ENCODE data around the gene OSBPL1A. TPM values are rescaled to one million over a fixed set of nuclear protein-coding genes. Genes with fewer than 3 reads are reported as not detected.

The OSBPL1A gene
- total and polyA plus RNA-seq, 2 experiments from 2014 or later: 24.6 to 31.3 TPM

DNA sequence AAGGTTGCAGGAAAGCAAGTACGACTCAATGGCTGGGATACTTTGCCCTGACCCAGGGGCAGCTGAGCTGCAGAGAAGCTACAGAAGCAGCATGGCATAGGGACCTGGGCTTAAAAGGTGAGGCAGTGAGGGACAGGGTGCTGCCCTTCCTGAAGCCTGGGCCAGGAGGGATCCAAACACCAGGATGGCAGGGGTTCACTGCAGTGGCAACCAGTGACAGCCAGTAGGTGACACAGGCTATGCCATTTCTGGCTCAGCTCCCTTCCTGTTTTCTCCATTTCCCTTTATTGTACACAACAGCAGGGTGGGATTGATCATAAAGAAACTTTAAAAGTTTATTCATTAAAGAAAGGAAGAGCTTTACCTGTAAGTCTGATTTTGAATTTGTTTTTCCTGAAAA lies 209.9 kb downstream of the OSBPL1A start:
- DNase-seq (ENCODE audit: low spot score): no peak
- WGBS (ENCODE audit: low lambda C conversion rate, missing lambda C conversion rate): 92% methylated on average over 1 of the region's 1 CpG
- TF ChIP-seq, protein P1, sequence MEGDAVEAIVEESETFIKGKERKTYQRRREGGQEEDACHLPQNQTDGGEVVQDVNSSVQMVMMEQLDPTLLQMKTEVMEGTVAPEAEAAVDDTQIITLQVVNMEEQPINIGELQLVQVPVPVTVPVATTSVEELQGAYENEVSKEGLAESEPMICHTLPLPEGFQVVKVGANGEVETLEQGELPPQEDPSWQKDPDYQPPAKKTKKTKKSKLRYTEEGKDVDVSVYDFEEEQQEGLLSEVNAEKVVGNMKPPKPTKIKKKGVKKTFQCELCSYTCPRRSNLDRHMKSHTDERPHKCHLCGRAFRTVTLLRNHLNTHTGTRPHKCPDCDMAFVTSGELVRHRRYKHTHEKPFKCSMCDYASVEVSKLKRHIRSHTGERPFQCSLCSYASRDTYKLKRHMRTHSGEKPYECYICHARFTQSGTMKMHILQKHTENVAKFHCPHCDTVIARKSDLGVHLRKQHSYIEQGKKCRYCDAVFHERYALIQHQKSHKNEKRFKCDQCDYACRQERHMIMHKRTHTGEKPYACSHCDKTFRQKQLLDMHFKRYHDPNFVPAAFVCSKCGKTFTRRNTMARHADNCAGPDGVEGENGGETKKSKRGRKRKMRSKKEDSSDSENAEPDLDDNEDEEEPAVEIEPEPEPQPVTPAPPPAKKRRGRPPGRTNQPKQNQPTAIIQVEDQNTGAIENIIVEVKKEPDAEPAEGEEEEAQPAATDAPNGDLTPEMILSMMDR (IDR thresholded peaks at IDR 0.05; ENCODE audit: poor library complexity): no peak
- TF ChIP-seq EZH2 (IDR thresholded peaks at IDR 0.05; ENCODE audit: borderline replicate concordance) (no peak), EZH2phosphoT487 (IDR thresholded peaks at IDR 0.05; ENCODE audit: low read depth, severe bottlenecking, unreplicated experiment) (no peak)

DNA sequence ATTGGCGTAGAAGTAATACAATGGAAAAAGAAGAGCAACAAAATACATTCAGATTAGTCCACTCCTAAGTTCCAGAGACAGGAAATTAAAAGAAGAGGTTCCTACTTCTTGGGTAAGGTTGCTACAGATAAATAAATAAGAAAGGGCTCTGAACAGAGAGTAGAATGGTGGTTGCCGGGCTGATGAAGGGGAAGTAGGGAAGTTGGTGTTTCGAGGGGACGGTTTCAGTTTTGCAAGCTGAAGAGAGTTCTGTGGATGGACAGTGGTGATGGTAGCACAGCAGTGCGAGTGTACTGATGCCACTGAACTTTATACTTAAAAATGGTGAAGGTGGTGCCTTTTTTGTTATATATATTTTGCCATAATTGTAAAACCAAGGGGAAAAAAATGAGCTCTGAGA lies 210.6 kb downstream of the OSBPL1A start:
- 95% methylated on average over 5 of the region's 5 CpGs for WGBS (ENCODE audit: low lambda C conversion rate, missing lambda C conversion rate)
- no peaks in the 10 kb centered on the region for H3K27me3 ChIP-seq
- no peaks in the 10 kb centered on the region for H4K20me1 ChIP-seq (ENCODE audit: insufficient read depth, poor library complexity, severe bottlenecking)
- no peaks in the 10 kb centered on the region for H3K79me2 ChIP-seq
- no peaks in the 10 kb centered on the region for H3K36me3 ChIP-seq (replicated peaks; ENCODE audit: insufficient read depth, low read depth)
- H3K9me3 ChIP-seq (ENCODE audit: low read depth): no peaks in the 10 kb centered on the region
- no peaks in the 10 kb centered on the region for H3K4me1 ChIP-seq (ENCODE audit: insufficient read depth)
- no peak overlapping the region for H3K4me2 ChIP-seq
- TF ChIP-seq EZH2phosphoT487 (IDR thresholded peaks at IDR 0.05; ENCODE audit: low read depth, severe bottlenecking, unreplicated experiment) (no peak), EZH2 (IDR thresholded peaks at IDR 0.05; ENCODE audit: borderline replicate concordance) (no peak)
- TF ChIP-seq, protein P1 (IDR thresholded peaks at IDR 0.05; ENCODE audit: poor library complexity): no peak
- no peaks in the 10 kb centered on the region for H3K9me2 ChIP-seq (replicated peaks; ENCODE audit: insufficient read depth)
- no peak overlapping the region for H3K27ac ChIP-seq
- no peak for DNase-seq (ENCODE audit: low spot score)
- no peak overlapping the region for H3K4me3 ChIP-seq
- H2AFZ ChIP-seq: no peak overlapping the region

More for the DNA sequence above, 209.9 kb downstream of the OSBPL1A start:
- Histone ChIP-seq H2AFZ (no peak overlapping the region), H3K36me3 (replicated peaks; ENCODE audit: insufficient read depth, low read depth) (no peaks in the 10 kb centered on the region), H3K4me1 (ENCODE audit: insufficient read depth) (no peaks in the 10 kb centered on the region), H3K4me3 (no peak overlapping the region), H3K4me2 (no peak overlapping the region), H4K20me1 (ENCODE audit: insufficient read depth, poor library complexity, severe bottlenecking) (no peaks in the 10 kb centered on the region), H3K79me2 (no peaks in the 10 kb centered on the region), H3K9me2 (replicated peaks; ENCODE audit: insufficient read depth) (no peaks in the 10 kb centered on the region), H3K9me3 (ENCODE audit: low read depth) (no peaks in the 10 kb centered on the region), H3K27ac (no peak overlapping the region), H3K27me3 (no peaks in the 10 kb centered on the region)

DNA sequence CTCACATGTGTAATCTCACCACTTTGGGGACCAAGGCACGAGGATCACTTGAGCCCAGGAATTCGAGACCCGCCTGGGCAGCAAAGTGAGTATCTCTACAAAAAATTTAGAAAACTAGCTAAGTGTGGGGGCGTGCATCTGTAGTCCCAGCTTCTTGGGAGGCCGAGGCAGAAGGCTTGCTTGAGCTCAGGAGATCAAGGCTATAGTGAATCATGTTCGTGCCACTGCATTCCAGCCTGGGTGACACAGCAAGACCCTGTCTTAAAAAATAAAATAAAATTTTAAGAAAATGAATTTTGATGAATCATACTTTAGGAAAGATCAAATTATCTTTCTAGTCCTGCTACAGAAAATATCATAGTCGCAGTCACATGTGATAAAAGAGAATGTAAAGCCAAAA lies 211.8 kb downstream of the OSBPL1A start:
- no peak for DNase-seq (ENCODE audit: low spot score)
- Histone ChIP-seq H3K79me2 (no peaks in the 10 kb centered on the region), H3K27ac (no peak overlapping the region), H3K36me3 (replicated peaks; ENCODE audit: insufficient read depth, low read depth) (no peaks in the 10 kb centered on the region), H3K4me3 (no peak overlapping the region), H2AFZ (no peak overlapping the region), H3K4me2 (no peak overlapping the region), H3K9me2 (replicated peaks; ENCODE audit: insufficient read depth) (no peaks in the 10 kb centered on the region), H3K4me1 (ENCODE audit: insufficient read depth) (no peaks in the 10 kb centered on the region), H4K20me1 (ENCODE audit: insufficient read depth, poor library complexity, severe bottlenecking) (no peaks in the 10 kb centered on the region), H3K27me3 (no peaks in the 10 kb centered on the region), H3K9me3 (ENCODE audit: low read depth) (no peaks in the 10 kb centered on the region)
- TF ChIP-seq, protein P1 (IDR thresholded peaks at IDR 0.05; ENCODE audit: poor library complexity): no peak
- TF ChIP-seq EZH2 (IDR thresholded peaks at IDR 0.05; ENCODE audit: borderline replicate concordance) (no peak), EZH2phosphoT487 (IDR thresholded peaks at IDR 0.05; ENCODE audit: low read depth, severe bottlenecking, unreplicated experiment) (no peak)
- WGBS (ENCODE audit: low lambda C conversion rate, missing lambda C conversion rate): 95% methylated on average over 7 of the region's 7 CpGs

DNA sequence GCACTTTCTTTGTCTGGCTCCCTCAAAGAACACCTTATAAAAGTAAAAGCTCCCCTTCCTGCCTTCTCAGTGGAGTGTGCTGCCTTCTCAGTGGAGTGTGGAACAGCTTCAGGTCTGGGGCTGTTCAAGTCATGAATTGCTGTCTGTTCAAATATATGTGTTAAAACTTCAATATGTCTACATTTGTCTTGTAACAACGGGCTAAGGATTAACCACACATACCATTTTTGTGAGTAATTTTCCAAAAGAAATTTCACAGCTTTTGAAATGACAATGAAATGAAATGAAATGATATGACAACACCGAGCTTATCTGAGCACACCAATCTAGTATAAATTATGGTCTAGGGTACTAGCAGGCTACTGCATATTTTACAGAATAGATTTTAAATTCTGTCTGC lies 215.8 kb downstream of the OSBPL1A start:
- Histone ChIP-seq H3K4me3 (no peak overlapping the region), H3K27me3 (no peaks in the 10 kb centered on the region), H3K79me2 (no peaks in the 10 kb centered on the region), H3K27ac (no peak overlapping the region), H3K9me3 (ENCODE audit: low read depth) (no peaks in the 10 kb centered on the region), H3K36me3 (replicated peaks; ENCODE audit: insufficient read depth, low read depth) (no peaks in the 10 kb centered on the region), H3K4me1 (ENCODE audit: insufficient read depth) (no peaks in the 10 kb centered on the region), H3K4me2 (no peak overlapping the region), H2AFZ (no peak overlapping the region), H4K20me1 (ENCODE audit: insufficient read depth, poor library complexity, severe bottlenecking) (no peaks in the 10 kb centered on the region), H3K9me2 (replicated peaks; ENCODE audit: insufficient read depth) (no peaks in the 10 kb centered on the region)
- no peak for TF ChIP-seq EZH2 (IDR thresholded peaks at IDR 0.05; ENCODE audit: borderline replicate concordance)
- no peak for TF ChIP-seq EZH2phosphoT487 (IDR thresholded peaks at IDR 0.05; ENCODE audit: low read depth, severe bottlenecking, unreplicated experiment)
- TF ChIP-seq, protein P1 (IDR thresholded peaks at IDR 0.05; ENCODE audit: poor library complexity): no peak
- DNase-seq (ENCODE audit: low spot score): no peak
- WGBS (ENCODE audit: low lambda C conversion rate, missing lambda C conversion rate): 63% methylated on average over 2 of the region's 2 CpGs
